ENCODE results near the gene ARHGEF3.
A peak's percentile ranks its signal among the peaks of the same experiment; 100 is the strongest.
"Not testable (repeated sequence)": the region's sequence is repeated elsewhere in the genome, so short reads cannot be mapped to it uniquely, and the experiment has no call there.

ARHGEF3 gene

DNA sequence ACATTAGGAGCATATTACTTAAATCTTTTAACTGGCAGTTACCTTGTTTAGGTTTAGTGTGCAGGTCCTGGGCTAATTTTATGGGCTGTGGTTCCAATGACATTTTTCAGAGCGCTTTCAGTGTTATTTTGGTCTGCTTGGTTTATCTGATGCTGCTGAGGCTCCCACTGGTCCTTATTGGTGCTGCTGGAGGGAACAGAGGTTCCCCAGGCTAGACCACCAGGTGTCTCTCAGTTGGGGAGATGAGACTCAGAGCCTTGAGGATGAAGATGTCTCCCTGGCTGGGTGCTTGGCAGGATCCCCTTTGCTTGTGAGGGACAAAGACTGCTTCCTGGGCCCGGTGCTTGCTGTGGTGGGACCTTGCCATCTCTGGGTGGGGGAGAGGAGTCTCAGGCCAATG is 90.4 kb downstream of the ARHGEF3 start:
- DNase-seq = no peak

- peak; percentile 27 for DNase-seq
Observed at GRCh38 chr3:56707412-56707811, 94.3 kb downstream of the ARHGEF3 start.

GRCh38 chr3:56706629-56707028 is 95.1 kb downstream of the ARHGEF3 start:
- DNase-seq = no peak

- DNase-seq = no peak
Observed at GRCh38 chr3:56704706-56705105, 97.0 kb downstream of the ARHGEF3 start.

DNA sequence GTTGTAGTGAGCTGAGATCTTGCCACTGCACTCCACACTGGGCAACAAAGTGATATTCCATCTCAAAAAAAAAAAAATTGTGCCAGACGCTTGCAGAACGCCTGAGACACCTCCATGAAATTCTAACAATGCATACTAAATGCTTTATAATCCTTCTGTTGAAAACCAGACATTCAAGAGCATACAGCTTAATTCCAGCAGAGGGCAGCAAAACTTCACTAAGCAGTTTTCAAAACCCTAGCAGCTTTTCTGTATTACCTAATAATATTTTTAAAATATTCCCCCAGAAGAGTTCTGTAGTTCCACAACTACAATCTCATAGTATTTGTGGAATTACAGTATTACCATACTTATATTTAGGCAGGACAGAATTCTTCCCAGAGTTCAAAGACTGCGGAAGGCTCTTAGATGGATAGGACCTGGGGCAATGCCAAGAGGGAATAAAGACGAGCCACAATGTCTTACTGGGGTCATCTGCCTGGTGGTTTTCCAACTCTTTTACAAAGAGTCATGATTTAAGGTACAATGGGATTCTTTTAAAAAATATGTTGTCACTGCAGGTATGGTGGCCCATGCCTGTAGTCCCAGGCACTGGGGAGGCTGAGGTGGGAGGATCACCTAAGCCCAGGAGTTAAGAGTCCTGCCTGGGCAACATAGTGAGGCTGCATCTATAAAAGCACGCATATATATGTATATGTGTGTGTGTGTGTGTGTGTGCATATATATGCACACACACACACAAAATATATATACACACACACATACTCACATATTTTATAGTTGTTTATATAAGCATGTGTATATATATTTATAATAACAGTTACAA is 99.0 kb downstream of the ARHGEF3 start:
- DNase-seq = peak; percentile 28

GRCh38 chr3:56700151-56700550 is 101.6 kb downstream of the ARHGEF3 start:
- DNase-seq = no peak

GRCh38 chr3:56694867-56695683 is 106.7 kb downstream of the ARHGEF3 start:
- DNase-seq = no peak

GRCh38 chr3:56693750-56694149 is 108.0 kb downstream of the ARHGEF3 start:
- DNase-seq = no peak

DNA sequence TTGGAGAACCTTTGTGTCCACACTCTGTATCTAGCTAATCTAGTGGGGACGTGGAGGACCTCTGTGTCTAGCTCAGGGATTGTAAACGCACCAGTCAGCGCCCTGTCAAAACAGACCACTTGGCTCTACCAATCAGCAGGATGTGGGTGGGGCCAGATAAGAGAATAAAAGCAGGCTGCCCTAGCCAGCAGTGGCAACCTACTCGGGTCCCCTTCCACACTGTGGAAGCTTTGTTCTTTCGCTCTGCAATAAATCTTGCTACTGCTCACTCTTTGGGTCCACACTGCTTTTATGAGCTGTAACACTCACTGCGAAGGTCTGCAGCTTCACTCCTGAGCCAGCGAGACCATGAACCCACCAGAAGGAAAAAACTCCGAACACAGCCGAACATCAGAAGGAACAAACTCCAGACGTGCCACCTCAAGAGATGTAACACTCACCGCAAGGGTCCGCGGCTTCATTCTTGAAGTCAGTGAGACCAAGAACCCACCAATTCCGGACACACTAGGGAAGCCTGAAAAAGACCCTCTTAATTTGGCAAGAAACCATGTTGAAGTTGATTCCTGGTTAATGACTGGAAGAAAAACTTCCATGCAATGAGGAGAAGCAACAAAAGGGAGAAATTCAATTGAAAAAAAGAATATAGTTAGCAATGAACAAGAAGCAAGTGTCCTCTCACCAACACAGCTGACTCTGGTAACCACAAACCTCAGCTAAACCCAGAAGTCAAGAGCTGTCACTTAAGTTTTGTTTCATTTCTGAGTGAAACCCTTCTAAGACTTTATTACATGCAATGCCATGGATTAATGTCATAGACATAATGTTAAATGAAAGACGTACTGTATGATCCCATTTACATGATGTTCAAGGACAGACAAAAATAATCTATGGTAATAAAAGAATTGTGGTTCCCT is 109.0 kb downstream of the ARHGEF3 start:
- not testable (repeated sequence) for DNase-seq

DNA sequence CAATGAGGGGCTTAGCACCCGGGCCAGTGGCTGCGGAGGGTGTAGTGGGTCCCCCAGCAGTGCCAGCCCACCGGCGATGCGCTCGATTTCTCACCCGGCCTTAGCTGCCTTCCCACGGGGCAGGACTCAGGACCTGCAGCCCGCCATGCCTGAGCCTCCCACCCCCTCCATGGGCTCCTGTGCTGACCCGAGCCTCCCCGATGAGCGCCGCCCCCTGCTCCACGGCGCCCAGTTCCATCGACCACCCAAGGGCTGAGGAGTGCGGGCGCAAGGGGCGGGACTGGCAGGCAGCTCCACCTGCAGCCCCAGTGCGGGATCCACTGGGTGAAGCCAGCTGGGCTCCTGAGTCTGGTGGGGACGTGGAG is 109.8 kb downstream of the ARHGEF3 start:
- not testable (repeated sequence) for DNase-seq

DNA sequence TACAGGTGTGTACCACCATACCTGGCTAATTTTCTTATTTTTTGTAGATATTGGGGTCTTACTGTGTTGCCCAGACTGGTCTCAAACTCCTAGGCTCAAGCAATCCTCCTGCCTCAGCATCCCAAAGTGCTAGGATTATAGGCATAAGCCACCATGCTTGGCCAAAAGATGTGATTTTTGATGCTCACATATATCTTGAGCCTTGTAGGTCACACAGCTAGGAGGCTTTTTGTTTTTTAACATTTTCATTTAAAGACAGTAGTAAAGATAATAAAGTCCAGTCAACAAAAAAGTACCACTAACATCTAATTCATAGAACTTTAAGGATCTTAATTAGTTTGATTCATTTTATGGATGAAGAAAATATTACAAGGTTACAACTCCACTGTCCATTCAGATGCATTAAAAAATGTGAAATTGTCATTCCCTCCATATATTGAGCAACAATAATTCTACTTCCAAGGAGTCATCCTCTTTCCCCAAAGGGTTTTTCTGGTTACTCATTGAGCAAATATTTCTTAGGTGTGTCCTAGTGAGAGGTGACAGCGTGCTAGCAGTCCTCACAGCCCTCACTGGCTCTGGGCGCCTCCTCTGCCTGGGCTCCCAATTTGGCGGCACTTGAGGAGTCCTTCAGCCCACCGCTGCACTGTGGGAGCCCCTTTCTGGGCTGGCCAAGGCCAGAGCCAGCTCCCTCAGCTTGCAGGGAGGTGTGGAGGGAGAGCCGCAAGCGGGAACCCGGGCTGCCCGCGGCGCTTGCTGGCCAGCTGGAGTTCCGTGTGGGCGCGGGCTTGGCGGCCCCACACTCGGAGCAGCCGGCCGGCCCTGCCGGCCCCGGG is 110.4 kb downstream of the ARHGEF3 start:
- DNase-seq = no peak

DNA sequence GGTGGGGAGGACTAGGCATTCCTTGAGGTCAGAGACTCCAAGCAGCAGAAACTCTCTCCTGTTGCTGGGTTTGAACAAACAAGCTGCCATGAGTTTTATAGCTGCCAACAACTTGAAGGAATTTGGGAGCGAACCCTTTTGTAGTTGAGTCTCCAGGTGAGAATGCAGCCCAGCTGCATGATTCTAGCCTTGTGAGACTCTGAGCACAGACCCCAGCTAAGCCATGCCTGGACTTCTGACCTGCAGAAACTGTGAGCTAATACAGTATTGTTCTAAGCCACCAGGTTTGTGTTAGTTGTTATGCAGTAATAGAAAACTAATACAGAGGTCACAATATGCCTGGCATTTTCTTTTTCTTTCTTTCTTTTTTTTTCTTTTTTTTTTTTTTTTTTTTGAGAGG is 112.4 kb downstream of the ARHGEF3 start:
- DNase-seq = no peak

GRCh38 chr3:56688191-56688590 is 113.6 kb downstream of the ARHGEF3 start:
- no peak for DNase-seq

DNA sequence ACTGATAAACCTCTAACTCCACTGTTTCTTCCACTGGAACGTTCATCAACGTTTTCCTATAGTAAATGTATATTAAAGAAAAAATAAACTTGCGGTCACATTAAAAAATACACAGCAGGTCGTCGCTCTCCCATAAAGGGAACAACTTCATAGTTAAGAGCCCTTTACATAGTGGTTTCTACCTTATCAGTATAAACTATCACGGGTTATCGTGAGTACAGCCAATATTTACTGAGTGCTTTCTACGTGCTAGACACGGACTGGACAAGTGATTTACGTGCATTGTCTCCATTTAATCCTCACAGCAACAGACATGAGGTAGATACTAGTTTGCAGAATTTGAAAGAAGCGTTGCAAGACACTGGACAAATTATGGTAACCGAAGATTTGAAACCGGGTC is 117.7 kb downstream of the ARHGEF3 start:
- DNase-seq = no peak

DNA sequence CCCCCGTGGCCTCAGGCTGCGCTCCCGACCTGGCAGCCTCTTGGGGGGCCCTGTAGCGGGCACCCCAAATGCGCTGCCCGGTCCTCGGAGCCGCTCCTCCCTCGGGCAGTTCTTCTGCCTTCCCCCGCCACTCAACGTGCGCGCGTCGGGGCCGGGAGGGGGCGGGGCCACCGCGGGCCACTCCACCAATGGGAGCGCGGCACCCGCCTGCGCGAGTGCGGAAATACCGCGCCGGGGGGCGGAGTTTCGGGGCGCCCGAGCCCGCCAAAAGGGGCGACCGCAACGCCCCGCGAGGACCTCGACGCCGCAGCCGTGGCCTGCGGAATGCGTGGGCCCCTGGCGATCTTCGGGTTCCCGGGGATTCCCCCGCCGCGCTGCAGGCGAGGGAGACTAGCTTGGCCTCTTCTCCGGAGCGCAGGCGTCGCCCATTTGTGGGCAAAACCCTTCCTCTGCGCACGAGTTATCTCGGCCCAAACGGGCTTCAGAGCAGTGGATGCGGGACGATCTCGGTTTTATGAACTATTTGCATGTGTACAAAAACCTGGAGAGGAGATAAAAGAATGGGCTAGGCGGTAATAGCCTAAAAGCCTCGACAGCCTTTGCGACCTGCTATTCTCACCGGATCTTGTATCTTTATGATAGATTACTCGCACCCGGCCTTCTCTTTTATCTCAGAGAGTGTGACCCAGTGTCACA is 118.5 kb downstream of the ARHGEF3 start, which contains the start of gene TASOR:
TSS of gene TASOR (minus strand) at position 144 of the 696 bp plus-strand sequence. CDS start 259 bp downstream, outside the sequence.
- DNase-seq = peak; percentile 88

GRCh38 chr3:56682462-56683121 is 119.2 kb downstream of the ARHGEF3 start:
- DNase-seq = peak; percentile 80

- no peak for DNase-seq
Observed at GRCh38 chr3:56681984-56682461, 119.7 kb downstream of the ARHGEF3 start.

- no peak for DNase-seq
Observed at GRCh38 chr3:56680054-56680580, 121.6 kb downstream of the ARHGEF3 start.

Measured in activated naive CD4-positive, alpha-beta T cell treated with Interleukin-2 at 50 U/mL for 16 hours (primary cell).